Tongue (tissue), 2 donors: ENCODE results near the gene PISD. TPM values are rescaled to one million over a fixed set of nuclear protein-coding genes. Genes with fewer than 3 reads are reported as not detected.

Source experiments
- DNase-seq: peaks from one replicate; pipeline ENCODE4 v3.0.0-alpha.2; 2015
- total RNA-seq: library from RNA; depleted of rRNA; stranded (reverse); fragments of >200 nt; gene quantifications from one replicate; pipeline ENCODE4 v1.2.3, GENCODE V29; 2014

PISD gene
- total RNA-seq, 1 donor from 2014 or later, result 24.4 TPM

- DNase-seq, result no peak
Observed at GRCh38 chr22:31652911-31653684, 8.9 kb downstream of the PISD start.

- DNase-seq, result no peak
Observed at GRCh38 chr22:31652088-31652487, 9.9 kb downstream of the PISD start.

GRCh38 chr22:31651664-31652063 lies 10.4 kb downstream of the PISD start:
- DNase-seq, result no peak

- DNase-seq, result no peak
Observed at GRCh38 chr22:31650391-31650790, 11.6 kb downstream of the PISD start.

- DNase-seq, result no peak
Observed at GRCh38 chr22:31647523-31648320, 14.3 kb downstream of the PISD start.

GRCh38 chr22:31647066-31647465 lies 14.9 kb downstream of the PISD start:
- no peak for DNase-seq

GRCh38 chr22:31646186-31647019 lies 15.6 kb downstream of the PISD start:
- no peak for DNase-seq

- DNase-seq, result no peak
Observed at GRCh38 chr22:31639436-31640039, 22.5 kb downstream of the PISD start.

GRCh38 chr22:31637891-31638618 lies 24.0 kb downstream of the PISD start:
- DNase-seq, result no peak

- no peak for DNase-seq
Observed at GRCh38 chr22:31637447-31637890, 24.5 kb downstream of the PISD start.

GRCh38 chr22:31635638-31636306 lies 26.2 kb downstream of the PISD start:
- DNase-seq, result no peak

GRCh38 chr22:31631436-31631835 lies 30.6 kb downstream of the PISD start:
- no peak for DNase-seq

- peak; percentile 77 for DNase-seq
Observed at GRCh38 chr22:31630331-31631329, 31.4 kb downstream of the PISD start.

- DNase-seq, result no peak
Observed at GRCh38 chr22:31629741-31630184, 32.3 kb downstream of the PISD start.

GRCh38 chr22:31628969-31629708 lies 32.9 kb downstream of the PISD start:
- no peak for DNase-seq

GRCh38 chr22:31628362-31628761 lies 33.7 kb downstream of the PISD start:
- no peak for DNase-seq

GRCh38 chr22:31627223-31627731 lies 34.7 kb downstream of the PISD start:
- DNase-seq, result no peak

GRCh38 chr22:31626427-31627150 lies 35.4 kb downstream of the PISD start:
- DNase-seq, result no peak
